HCT116 (cell line): ENCODE results near the gene APH1B.

Source experiments
- ATF3 ChIP-seq: IDR thresholded peaks from 2 replicates; pipeline ENCODE4 v1.6.1; 2012
- CBX3 ChIP-seq: IDR thresholded peaks from 2 replicates; pipeline ENCODE4 v1.6.1; 2012; ENCODE audit warnings: low read depth
- CTCF ChIP-seq, 3 experiments: fragments of 200-600 bp in 1 of 3; sonication (generic) in 1 of 3; IDR thresholded peaks in 2 of 3; conservative IDR thresholded peaks in 1 of 3; 2 replicates each; pipeline ENCODE4 v1.5.1; 2012 to 2017; ENCODE audit warnings: low read depth in 2 of 3, low read length in 2 of 3, antibody characterized with exemption in 1 of 3, borderline replicate concordance in 1 of 3, control low read depth in 1 of 3, mild to moderate bottlenecking in 1 of 3, mixed read lengths in 1 of 3, mixed run types in 1 of 3, moderate library complexity in 1 of 3; ENCODE audit not compliant: insufficient read depth in 1 of 3
- EZH2phosphoT487 ChIP-seq: fragments of 200-600 bp; IDR thresholded peaks from 2 replicates; pipeline ENCODE4 v1.6.1; 2018; ENCODE audit warnings: antibody characterized with exemption, borderline replicate concordance
- JUND ChIP-seq: IDR thresholded peaks from 2 replicates; pipeline ENCODE4 v1.6.1; 2012
- MAX ChIP-seq: IDR thresholded peaks from 2 replicates; pipeline ENCODE4 v1.6.1; 2012
- POLR2A ChIP-seq: IDR thresholded peaks from 2 replicates; pipeline ENCODE4 v1.7.0; 2011; ENCODE audit warnings: borderline replicate concordance; ENCODE audit not compliant: insufficient read depth, insufficient read length; ENCODE audit errors: extremely low read depth
- POLR2AphosphoS5 ChIP-seq: IDR thresholded peaks from 2 replicates; pipeline ENCODE4 v1.6.1; 2011; ENCODE audit warnings: mild to moderate bottlenecking, low read depth, low read length, moderate library complexity
- REST ChIP-seq: IDR thresholded peaks from 2 replicates; pipeline ENCODE4 v1.6.1; 2012; ENCODE audit warnings: low read depth
- ZNF274 ChIP-seq: fragments of 200-500 bp; sonication (Bioruptor generic); IDR thresholded peaks from 2 replicates; pipeline ENCODE4 v1.6.1; 2014; ENCODE audit warnings: mild to moderate bottlenecking, low read depth, low read length, inconsistent platforms

GRCh38 chr15:63310646-63311045 is 33.2 kb downstream of the APH1B start:
- no peak for TF ChIP-seq REST
- TF ChIP-seq MAX = no peak
- no peak for TF ChIP-seq CTCF (IDR thresholded peaks at IDR 0.05 in 2 of 3, conservative IDR thresholded peaks at IDR 0.05 in 1 of 3; ENCODE audit: borderline replicate concordance in 1 of 3, insufficient read depth in 1 of 3, low read depth in 2 of 3, low read length in 2 of 3)
- TF ChIP-seq ZNF274 = no peak
- TF ChIP-seq CBX3 = no peak
- no peak for TF ChIP-seq POLR2AphosphoS5
- TF ChIP-seq JUND = no peak
- TF ChIP-seq POLR2A = no peak
- TF ChIP-seq ATF3 = no peak
- no peak for TF ChIP-seq EZH2phosphoT487
